GM18861 (cell line): ENCODE measurements around the gene PIGK.
"Not testable (repeated sequence)": the region's sequence is repeated elsewhere in the genome, so short reads cannot be mapped to it uniquely, and the experiment has no call there.

Experiments used
- ATAC-seq: cut with Tn5 transposase; IDR thresholded peaks from one replicate; pipeline ENCODE4 v1.9.1; 2021; ENCODE audit not compliant: unreplicated experiment

PIGK gene

DNA sequence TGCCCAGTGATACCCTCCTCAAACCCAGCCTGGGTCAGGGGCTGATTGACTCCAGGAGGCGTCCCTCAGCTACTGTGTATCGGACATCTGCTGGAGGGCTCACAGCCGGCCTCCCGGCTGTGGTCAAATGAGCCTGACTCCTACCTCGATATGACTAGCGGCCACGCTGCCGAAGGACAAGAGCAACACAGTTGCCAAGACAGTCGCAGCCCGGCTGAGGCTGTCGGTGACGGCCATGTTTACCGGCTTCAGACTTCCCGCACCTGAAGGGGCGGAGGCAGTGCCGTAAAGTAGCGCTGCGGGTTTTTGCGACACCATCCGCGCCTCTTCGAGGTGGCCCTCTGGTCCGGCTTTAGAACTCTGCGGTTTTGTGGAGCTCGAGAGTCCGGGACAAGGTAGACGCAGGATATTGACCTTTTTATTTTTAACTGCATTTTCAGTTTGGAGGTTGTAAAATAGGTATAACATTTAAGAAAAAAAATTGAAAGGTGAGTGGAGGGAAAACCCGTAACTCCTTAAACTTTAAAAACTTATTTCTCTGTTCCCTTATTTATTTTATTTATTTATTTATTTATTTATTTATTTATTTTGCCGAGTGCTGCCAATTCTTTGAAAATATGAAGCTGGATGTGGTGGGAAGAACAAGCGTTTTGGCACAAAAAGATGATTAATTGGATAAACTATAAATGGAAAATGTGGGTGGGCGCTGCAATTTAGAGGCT, at the start of gene PIGK:
Gene PIGK, minus strand, starts transcription at position 265 of the 722 bp plus-strand sequence. Its CDS starts 28 bp downstream, at position 237.
- peak; percentile 96 for ATAC-seq

DNA sequence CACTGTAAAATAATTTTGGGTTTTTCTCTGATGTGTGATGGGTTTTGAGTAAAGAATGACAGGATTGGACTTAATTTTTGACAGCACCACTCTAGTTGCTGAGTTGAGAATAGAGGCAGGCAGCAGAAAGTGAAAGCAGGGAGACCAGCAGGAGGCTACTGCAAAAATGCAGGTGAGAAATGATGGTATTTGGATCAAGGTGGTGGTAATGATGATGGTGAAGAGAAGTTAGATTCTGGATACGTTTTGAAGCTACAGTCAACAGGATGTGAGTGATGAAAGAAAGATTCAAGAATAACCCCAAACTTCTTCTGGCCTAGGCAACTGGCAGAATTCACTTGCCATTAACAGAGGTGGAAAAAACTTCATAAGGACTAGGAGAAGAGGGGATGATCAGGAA, 47.8 kb upstream of the PIGK start:
- no peak for ATAC-seq

DNA sequence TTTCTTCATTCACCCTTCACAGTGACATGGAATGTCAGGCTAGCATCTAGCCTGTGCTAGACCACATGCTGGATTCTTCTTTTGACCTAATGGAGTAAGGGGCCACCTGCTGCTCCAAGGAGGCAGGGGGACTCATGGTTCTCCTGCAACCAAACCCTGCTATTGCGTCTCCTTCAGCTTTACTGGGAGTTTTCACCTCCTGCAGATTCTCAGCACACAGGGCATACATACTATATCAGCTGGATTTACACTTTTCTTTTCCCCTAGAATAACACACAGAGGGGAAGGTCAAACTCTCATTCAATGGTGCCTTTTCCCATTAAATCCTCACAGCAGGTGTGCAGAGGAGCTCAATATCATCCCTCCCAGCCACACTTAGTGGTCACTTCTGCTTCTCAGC, 46.0 kb upstream of the PIGK start:
- ATAC-seq, result no peak

DNA sequence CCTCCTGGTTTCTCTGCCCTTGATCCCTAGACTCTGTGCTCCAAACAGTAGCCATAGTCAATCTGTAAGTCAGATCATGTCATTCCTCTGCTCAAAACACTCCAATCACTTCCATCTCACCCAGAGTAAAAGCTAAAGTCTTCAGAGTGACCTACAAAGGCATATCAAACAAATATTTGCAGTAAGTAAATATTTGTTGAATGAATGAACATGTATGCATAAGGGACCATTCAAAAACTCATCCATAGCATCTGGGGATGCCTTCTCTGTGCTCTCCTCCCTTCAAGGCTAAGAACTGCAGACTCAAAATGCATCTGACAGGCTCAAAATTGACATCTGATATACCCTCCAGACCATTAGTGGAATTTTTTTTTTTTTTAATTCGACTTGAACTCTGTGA, 44.5 kb upstream of the PIGK start:
- ATAC-seq, result no peak

DNA sequence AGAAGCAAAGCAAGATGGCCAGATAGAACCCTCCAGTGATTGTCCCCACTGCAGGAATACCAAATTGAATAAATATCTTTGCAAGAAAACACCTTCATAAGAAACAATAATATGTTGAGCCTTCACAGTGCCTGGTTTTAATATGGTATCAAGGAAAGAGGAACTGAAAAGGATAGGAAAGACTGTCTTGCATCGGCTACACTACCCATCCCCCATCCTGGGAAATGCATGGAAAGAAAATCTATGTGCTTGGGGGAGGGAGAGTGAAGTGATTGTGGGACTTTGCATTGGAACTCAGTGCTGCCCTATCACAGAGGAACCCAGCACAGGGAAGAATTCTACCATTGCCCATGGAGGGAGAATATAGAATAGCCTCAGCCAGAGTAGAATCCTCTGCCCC, 34.0 kb upstream of the PIGK start:
- ATAC-seq, result no peak

DNA sequence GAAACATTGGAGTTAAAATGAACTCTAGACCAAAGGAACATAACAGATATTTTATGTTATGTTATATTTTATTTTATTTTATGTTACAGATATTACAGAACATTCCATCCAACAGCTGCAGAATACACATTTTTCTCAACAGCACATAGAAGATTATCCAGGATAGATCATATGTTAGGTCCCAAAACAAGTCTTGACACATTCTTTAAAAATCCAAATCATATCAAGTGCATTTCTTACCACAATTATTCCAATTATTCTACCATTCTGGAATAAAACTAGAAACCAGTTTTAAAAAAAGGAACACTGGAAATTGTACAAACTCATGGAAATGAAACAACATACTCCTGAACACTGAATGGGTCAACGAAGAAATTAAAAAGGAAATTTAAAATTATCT, 30.9 kb upstream of the PIGK start:
- ATAC-seq, result no peak

DNA sequence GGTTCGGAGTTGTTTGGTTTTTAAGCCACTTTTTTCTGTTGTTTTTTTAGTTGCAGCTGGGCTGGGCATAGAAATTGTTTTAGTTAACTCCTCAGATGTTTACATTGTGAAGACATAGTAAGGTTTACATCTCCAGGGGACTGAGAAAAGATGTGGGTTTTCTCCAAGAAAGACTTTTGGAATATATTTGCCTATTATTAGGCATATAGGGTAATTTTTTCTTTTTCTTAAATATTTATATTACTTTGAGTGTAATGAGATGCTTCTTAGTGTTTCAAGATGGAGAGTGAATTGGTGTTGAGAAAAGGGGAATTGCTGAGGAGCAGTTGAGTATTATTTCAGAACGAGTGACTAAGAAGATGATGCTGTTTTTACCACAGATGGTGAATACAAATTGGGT, 26.6 kb upstream of the PIGK start:
- ATAC-seq, result no peak

DNA sequence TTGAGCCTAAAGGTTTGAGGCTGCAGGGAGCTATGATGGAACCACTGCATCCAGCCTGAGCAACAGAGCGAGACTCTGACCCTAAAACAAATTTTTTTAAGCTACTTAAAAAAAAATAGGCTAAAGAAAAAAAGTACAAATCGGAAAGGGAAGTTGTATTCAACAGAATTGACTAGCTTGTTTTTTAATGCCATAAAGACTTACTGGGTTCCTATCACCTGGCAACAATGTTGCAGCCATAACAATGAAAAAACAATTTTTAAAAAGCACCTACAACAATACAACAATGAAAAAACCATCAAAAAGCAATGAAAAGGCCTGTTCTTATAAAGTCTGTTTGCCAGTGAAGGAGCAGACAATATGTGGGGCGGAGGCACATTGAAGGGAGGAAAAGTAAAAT, 20.1 kb upstream of the PIGK start:
- ATAC-seq, result no peak

DNA sequence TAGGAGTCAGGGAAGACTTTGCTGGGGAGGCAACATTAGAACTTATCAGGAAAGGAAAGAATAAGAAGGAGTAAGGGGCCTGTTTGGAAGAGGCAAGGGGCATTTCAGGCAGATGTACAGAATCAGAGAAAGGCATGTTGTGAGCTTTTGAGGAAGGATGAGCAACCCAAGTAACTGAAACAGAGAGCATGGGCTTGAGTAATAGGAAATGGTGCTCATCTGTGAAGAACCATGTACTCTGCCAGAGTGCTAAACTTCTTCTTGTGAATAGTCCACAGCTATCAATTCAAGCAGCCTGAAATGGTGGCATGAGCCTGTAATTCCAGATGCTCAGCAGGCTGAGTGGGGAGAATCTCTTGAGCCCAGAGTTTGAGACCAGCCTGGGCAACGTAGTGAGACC, 19.2 kb upstream of the PIGK start:
- ATAC-seq, result no peak

DNA sequence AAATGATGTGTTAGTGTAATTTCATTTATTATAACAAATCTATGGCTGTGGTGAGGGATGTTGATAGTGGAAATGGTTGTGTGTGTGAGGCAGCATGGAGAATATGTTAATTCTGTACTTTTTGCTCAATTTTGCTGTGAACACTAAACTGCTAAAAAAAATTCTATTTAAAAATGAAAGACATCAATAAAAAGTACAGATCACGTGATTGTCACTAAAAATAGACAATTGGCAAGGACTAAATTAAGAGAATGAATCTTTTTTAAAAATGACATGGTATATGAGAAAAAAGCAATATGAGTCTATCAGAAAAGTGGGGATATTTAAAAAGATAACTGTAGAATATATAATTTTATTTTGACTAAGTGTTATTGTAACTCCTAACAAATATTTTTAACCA, 15.7 kb upstream of the PIGK start:
- no peak for ATAC-seq

DNA sequence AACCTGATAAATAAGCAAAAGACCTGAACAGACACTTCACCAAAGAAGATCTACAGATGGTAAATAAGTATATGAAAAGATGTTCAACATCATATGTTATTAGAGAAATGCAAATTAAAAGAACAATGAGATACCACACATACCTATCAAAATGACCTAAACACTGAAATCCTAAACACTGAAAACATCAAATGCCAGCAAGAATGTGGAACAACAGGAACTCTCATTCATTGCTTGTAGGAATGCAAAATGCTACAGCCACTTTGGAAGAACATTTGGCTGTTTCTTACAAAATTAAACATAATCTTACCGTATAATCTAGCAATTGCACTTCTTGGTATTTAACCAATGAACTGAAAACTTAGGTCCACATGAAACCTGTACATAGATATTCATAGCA, 14.9 kb upstream of the PIGK start:
- ATAC-seq, result no peak

DNA sequence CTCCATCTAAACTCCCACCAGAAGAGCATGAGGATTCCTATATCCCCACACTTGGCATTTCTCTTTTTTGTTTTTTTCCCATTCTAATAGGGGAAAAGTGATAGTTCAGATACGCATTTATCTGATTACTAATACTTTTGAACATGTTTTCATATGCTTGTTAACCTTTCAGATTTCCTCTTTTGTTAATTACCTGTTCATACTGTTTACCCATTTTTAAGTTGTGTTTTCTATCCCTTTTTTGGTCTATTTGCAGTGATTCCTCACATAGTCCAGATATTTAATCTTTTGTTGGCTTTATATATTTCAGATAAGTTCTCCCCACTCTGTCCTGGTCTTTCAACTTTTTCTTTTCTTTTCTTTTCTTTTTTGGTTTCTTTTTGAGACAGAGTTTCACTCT, 13.6 kb upstream of the PIGK start:
- no peak for ATAC-seq

DNA sequence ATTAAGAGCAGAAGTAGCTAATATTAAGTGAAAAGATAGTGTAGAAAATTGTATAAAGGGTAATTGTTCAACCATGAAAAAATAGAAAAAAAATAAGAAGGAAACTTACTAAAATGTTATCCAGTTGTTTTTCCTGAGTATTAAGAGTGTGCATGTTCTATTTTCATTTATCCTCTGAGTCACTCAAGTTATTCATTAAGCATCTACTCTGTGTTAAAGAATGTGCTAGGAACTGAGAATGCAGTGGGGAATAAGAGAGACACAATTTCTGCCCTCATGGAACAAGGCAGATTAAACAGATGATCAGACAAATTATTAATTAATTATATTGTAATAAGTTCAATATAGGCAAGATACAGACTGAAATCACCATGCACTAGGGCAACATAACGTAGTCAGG, 10.8 kb upstream of the PIGK start:
- ATAC-seq, result no peak

DNA sequence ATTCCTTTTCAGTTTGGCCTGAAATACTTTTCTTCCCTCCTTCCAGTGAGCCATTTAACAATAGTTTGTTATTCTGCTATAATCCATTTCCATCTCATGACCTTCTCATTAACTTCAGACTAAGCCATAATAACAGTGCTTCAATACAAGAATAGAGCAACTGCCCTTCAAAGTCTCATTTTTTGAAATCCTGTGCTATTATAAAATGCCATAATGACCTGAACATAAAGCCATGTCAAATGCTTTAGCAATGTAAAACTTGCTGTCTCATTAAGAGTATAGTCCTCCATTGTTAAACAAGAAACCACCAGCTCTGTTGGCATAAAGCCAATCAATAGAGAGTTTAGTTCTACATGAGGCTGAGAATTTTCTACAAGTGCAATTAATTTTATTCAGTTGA, 9.6 kb upstream of the PIGK start:
- no peak for ATAC-seq

DNA sequence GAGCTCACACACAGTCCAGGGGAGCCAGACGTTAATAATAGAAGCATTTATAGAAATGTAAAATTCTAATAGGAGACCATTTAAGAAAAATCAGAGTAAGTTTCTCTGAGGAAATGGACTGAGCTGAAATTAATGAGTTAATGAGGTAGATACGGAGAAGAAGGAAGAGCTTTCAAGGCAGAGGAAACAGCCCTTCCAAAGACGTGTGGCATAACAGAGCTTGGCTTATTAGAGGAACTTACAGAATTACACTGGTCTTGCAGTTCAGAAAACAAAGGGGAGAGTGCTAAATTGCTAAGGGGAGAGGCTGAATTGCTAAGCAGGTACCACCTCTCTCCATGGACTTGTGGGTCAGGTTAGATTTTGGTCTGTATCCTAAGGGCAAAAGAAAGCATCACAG, 8.2 kb upstream of the PIGK start:
- ATAC-seq, result no peak

DNA sequence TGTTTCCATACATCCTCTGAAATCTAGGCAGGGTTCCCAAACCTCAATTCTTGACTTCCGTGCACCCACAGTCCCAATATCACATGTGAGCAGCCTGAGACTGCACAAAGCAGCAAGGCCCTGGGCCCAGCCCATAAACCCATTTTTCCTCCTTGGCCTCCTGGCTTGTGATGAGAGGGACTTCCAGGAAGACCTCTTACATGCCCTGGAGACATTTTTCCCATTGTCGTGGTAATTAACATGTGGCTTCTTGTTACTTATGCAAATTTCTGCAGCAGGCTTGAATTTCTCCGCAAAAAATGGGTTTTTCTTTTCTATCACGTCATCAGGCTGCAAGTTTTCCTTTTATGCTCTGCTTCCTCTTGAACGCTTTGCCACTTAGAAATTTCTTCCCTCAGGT, 3.3 kb upstream of the PIGK start:
- no peak for ATAC-seq

DNA sequence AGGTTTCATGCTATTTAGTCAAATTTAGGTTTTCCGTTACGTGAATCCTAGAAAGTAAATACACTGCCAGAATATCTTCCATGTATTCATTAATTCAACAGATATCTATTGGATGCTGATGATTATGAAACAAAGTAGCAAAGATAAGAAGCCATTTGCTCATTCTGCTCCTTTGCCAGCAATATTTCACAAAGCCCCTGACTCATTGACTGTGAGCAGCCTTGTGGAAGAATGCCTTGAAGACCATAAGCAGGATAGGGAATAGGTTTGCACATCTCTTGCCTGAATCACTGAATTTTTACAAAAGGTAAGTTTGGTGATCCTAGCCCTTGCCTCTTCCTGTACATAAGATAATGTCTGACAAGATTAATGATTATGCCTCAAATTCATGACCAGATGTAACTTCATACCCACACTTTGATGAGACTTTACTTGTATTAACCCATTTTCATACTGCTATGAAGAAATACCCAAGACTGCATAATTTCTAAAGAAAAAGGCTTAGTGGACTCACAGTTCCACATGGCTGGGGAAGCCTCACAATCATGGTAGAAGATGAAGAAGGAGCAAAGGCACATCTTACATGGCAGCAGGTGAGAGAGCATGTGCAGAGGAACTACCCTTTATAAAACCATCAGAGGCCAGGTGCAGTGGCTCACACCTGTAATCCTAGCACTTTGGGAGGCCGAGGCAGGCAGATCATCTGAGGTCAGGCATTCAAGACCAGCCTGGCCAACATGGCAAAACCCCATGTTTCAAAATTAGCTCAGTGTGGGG, 1.6 kb upstream of the PIGK start:
- no peak for ATAC-seq

DNA sequence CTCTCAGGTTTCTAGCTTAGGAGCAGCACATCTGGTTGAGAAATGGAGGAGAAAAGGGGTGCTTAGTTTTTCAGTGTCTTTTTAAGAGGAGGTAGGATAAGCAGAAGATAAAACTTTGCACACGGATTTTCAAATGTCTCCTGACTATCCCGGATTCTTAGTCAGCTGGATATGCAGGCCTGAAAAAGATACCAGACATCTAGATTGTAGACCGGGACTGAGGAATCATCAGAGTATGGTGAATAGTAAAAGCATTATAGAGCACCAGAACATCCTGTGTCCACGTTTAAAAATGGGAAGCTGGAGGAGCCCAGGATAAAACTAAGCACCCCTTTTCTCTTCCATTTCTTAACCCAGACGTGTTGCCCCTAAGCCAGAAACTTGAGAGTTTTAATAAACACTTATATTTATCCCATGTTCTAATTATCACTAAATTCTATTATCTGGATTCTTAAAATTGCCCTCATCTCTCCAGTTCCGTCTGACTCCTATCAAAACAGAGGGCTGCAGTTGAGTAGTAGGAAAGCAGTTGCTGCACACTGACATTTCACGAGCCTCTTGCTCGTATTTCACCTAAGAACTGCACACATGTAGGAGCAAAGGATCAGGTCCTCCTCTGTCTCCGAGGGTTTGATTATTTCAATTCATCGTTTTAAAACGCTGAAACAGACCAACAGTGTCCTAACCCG, 609 bp downstream of the PIGK start:
- peak; percentile 15 for ATAC-seq

DNA sequence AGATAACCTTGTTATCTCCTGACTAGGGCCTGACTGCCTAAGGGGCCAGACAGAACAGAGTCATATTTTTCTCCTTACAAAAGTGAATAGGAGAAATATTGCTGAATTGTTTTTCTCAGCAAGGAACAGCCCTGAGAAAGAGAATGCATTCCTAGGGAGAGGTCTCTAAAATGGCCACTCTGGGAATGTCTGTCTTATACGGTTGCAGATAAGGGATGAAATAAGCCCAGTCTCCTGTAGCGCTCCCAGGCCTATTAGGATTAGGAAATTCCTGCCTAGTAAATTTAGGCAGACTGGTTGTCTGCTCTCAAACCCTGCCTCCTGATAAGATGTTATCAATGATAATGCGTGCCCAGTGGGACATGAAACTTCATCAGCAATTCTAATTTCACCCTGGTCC, 15.2 kb downstream of the PIGK start:
- ATAC-seq, result not testable (repeated sequence)

DNA sequence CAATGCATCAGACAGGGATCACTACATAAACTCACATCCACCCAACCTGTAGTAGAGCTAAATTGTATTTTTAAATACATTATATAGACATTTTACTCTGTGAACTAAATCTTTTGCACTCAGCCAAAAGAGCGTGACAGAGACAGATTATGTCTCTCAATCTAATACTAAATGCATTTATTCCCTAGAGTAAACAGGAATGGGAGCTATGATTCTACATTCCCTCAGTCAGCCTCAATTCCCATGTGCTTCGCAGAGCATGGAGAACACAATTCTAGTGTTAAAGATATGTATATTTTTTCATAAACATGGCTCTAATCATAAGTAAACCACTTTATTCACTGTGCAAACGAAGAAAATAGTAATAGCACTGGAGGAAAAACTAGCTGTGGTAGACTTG, 16.5 kb downstream of the PIGK start:
- no peak for ATAC-seq

DNA sequence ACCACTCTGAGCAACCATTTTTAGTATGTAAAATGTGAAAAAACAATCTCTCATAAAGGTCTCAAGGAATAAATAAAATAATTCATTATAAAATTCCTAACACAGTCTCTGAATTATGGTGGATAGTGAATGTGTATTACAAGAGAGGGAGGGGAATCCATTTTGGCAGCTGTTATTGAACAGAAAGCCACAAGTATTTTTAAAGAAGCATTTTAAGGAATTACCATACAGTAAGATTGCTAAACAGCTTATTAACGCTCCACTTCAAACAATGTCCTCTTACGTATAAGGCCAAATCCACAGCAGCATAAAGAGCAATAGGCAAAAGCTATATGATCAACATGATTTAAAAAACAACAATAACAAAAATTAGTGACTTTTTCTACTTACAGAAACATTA, 18.4 kb downstream of the PIGK start:
- no peak for ATAC-seq

DNA sequence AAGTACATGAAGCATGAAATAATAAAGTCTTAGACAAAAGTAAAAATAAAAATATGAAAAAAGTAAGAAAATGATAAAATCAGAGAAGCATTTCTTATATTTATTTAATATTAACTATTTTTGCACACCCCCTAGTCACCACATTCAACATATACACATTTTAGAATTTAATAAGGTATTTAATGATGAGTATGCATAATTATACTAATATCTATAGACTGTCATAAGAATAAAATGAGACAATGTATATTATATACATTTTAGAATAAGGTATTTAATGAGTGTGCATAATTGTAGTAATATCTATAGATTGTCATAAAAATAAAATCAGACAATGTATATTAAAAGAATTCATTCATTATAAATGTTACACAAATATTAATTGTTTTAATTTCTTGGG, 18.9 kb downstream of the PIGK start:
- no peak for ATAC-seq
